K562 treated with DMSO at 1 percent for 4 hours (cell line): ENCODE data around the gene KBTBD2. TPM values are rescaled to one million over a fixed set of nuclear protein-coding genes. Genes with fewer than 3 reads are reported as not detected.

Experiments
- total RNA-seq: library from RNA; unstranded; fragments of 300-600 nt; gene quantifications from 2 replicates; pipeline ENCODE4 v1.2.3, GENCODE V29; 2022; ENCODE audit not compliant: insufficient read depth

Gene KBTBD2
- 20.8 and 28.3 TPM in 2 replicates for total RNA-seq

DNA sequence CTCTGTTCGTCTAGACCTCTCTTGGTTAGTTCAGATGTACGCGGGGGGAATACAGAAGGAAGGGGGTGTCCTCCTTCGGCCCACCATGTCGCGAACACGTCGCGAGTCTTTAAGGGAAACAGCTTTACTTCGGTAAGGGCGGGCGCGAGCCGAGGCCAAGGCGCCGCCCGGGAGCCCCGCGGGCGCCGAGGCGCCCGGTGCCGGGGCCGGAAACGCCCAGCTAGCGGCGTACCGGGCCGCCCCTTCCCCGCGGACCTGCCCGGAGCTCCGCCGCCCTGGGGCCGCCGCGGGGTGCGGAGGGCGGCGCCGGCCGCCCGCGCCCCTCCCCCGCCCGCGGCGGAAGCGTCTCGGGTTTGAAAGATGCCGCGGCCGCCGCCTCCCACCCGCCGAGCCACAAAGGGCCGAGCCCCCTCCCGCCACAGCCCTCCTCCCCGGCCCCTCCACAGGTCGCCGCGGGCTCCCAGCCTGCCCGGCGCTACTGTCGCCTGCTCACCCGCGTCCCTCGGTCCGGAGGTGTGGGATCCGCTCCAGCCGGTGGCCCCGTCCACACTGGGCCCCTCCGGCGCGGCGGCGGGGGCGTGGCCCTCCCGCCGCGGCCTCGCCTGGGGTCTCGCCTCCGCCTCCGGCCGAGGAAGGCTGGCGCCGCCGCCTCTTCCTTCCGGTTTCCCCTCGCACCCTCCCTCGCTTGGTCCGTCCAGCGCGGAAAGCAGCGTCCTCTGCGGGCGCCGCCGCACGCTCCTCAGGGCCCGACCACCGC lies at the start of gene KBTBD2:
Gene KBTBD2 (minus strand): TSS at position 718 of the 757 bp plus-strand sequence. CDS start 12,156 bp downstream, outside the sequence.

Other genes starting within 250 kb of the KBTBD2 start
- 34.4 and 62.5 TPM in 2 replicates for gene FKBP9, start 65.7 kb upstream of the KBTBD2 start, total RNA-seq
- gene NT5C3A, start 171.0 kb upstream of the KBTBD2 start, total RNA-seq = 20.1 and 21.4 TPM in 2 replicates
- gene RP9, start 217.6 kb upstream of the KBTBD2 start, total RNA-seq = 20.9 and 23.9 TPM in 2 replicates
- 0.50 and 1.7 TPM in 2 replicates for gene BBS9, start 237.8 kb upstream of the KBTBD2 start, total RNA-seq